ENCODE measurements around the gene MSLN. TPM values are rescaled to one million over a fixed set of nuclear protein-coding genes. Genes with fewer than 3 reads are reported as not detected.

Gene MSLN
- total and polyA plus RNA-seq, 2 of the 8 experiments (the other 6 are each of a cell fraction or from before 2014, with no cell fraction given), result 0.28 to 0.50 TPM

DNA sequence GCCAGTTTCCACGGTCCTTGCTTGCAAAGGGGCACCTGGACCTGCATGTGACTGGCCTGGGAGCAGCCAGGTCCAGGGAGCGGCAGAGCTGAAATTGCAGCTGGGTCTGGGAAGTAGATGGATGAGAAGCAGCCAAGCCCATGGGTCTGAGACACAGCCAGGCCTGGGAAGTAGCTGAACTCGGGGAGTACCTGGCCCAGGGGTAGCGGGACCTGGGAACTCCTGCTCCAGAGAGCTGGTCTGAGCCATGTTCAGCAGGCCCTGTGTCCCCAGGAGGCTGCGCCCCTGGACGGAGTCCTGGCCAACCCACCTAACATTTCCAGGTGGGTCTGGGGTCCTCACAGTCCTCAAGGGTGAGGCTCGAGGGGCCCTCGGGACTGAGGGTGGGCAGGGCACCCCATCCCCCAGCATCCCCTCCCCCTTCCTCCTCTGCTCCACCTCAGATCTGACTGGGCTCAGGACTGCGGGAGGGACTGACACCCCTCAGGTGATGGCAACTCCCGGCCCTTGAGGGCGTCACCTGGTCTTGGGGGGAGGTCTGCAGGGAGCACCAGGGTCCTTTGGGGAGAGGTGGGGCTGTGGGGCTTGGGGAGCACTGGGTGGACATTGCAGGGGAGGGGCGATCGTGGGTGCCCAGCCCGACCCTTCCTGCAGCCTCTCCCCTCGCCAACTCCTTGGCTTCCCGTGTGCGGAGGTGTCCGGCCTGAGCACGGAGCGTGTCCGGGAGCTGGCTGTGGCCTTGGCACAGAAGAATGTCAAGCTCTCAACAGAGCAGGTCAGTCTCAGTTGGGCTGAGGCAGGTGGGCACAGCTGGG is 3.0 kb downstream of the MSLN start:
- no peaks in the 10 kb centered on the region for H4K20me1 ChIP-seq (replicated peaks in 1 of 2; ENCODE audit: control insufficient read depth in 1 of 2, insufficient read depth in 2 of 2, low read length in 2 of 2)
- peaks cover 0 to 6% (median 2%) of the 10 kb centered on the region in 4 experiments; a peak in 4 of 7 replicates for H3K4me1 ChIP-seq (replicated peaks in 1 of 4; ENCODE audit: control insufficient read depth in 3 of 4, insufficient read depth in 4 of 4, low read length in 3 of 4)
- H2BK120ac ChIP-seq (replicated peaks; ENCODE audit: low read depth, low read length), result no peak overlapping the region
- no peak overlapping the region for H3K4me3 ChIP-seq (ENCODE audit: extremely low read depth in 1 of 4, insufficient read depth in 2 of 4, low read depth in 3 of 4, low read length in 4 of 4)
- no peak overlapping the region for H2BK20ac ChIP-seq (ENCODE audit: low read length)
- ChIA-PET CTCF (ENCODE audit: partially characterized antibody) (interaction anchor here (0.5 to 5.0 kb wide), 7 partner anchors 14 to 184 kb away, joined by 3 to 38 read pairs (median 4); partner anchors contain the start of gene CIAO3), POLR2A (ENCODE audit: partially characterized antibody) (interaction anchor here (0.9 to 1.4 kb wide), 4 partner anchors 10 to 43 kb away, joined by 3 to 5 read pairs (median 4); partner anchors contain the start of gene ANTKMT)
- 84% methylated on average over 14 of the region's 21 CpGs; no CpG with 5 or more reads in 1 of the 2 experiments for whole genome bisulfite sequencing, 2 experiments (ENCODE audit: extremely low coverage in 1 of 2, insufficient coverage in 1 of 2, insufficient read length in 1 of 2, insufficient replicate concordance in 2 of 2, low coverage in 1 of 2, low lambda C conversion rate in 2 of 2, missing lambda C conversion rate in 1 of 2)
- 0 out of 2 replicates have a peak overlapping the region, but pooled peaks have one; percentile 86 for H4K8ac ChIP-seq (ENCODE audit: extremely low read depth, insufficient read depth, low read length)
- no peak overlapping the region for H3K23ac ChIP-seq (ENCODE audit: insufficient read length)
- no peak overlapping the region for H3K9ac ChIP-seq (replicated peaks in 1 of 4; ENCODE audit: extremely low read depth in 1 of 4, low read depth in 3 of 4, low read length in 3 of 4)
- H3K18ac ChIP-seq (ENCODE audit: extremely low read depth, low read length), result no peak overlapping the region; the same call in 1 of the 2 replicates
- no peaks in the 10 kb centered on the region for H3K79me2 ChIP-seq (ENCODE audit: control insufficient read depth in 1 of 2, insufficient read depth in 2 of 2, low read length in 2 of 2)
- H2AFZ ChIP-seq (ENCODE audit: low read length), result no peak overlapping the region
- no peak overlapping the region for H3K14ac ChIP-seq (ENCODE audit: insufficient read length)
- H3K36me3 ChIP-seq (ENCODE audit: control insufficient read depth in 2 of 4, insufficient read depth in 4 of 4, low read length in 3 of 4), result no peaks in the 10 kb centered on the region
- H2BK15ac ChIP-seq (ENCODE audit: low read length), result peak overlapping the region; percentile 98
- no peaks in the 10 kb centered on the region for H3K27me3 ChIP-seq (replicated peaks in 1 of 4; ENCODE audit: control insufficient read depth in 3 of 4, extremely low read depth in 1 of 4, insufficient read depth in 3 of 4, low read length in 3 of 4)
- H3K4me2 ChIP-seq (ENCODE audit: insufficient read depth in 1 of 2, low read depth in 2 of 2, low read length in 2 of 2), result no peak overlapping the region
- H2BK5ac ChIP-seq (ENCODE audit: low read depth, low read length), result peak overlapping the region; percentile 68
- H2AK5ac ChIP-seq (ENCODE audit: low read depth, low read length), result peak overlapping the region; percentile 10; the same call in 1 of the 2 replicates
- peak; percentile 52; the same call in 1 of the 2 replicates for TF ChIP-seq KDM1A (IDR thresholded peaks at IDR 0.05; ENCODE audit: borderline replicate concordance, low read length)
- TF ChIP-seq NRF1 (IDR thresholded peaks at IDR 0.05; ENCODE audit: low read depth, low read length), result no peak
- H3K27ac ChIP-seq (ENCODE audit: low read depth, low read length), result no peak overlapping the region
- no peaks in the 10 kb centered on the region for H3K79me1 ChIP-seq (ENCODE audit: low read depth, low read length)
- no peak overlapping the region for H4K91ac ChIP-seq (replicated peaks; ENCODE audit: insufficient read length, low read length)
- no peak overlapping the region for H3K56ac ChIP-seq (replicated peaks; ENCODE audit: insufficient read length, low read depth, low read length)
- peak overlapping the region; percentile 81; the same call in 1 of the 2 replicates for H2BK12ac ChIP-seq (ENCODE audit: low read depth, low read length)
- FAIRE-seq (no peak), DNase-seq (ENCODE audit: low read depth in 1 of 2, low spot score in 2 of 2) (no peak)
- no peak overlapping the region for H3K4ac ChIP-seq (replicated peaks; ENCODE audit: insufficient read length, low read depth, low read length)
- H3K23me2 ChIP-seq (ENCODE audit: low read depth, low read length), result no peaks in the 10 kb centered on the region; the same call in 1 of the 2 replicates
- no peak overlapping the region for H4K5ac ChIP-seq (ENCODE audit: insufficient read length, low read depth, low read length)
- no peaks in the 10 kb centered on the region for H3K9me3 ChIP-seq (ENCODE audit: insufficient read depth in 2 of 2, low read depth in 1 of 2, low read length in 1 of 2)
